ENCODE results near the gene ASAP3. TPM values are rescaled to one million over a fixed set of nuclear protein-coding genes. Genes with fewer than 3 reads are reported as not detected.

The ASAP3 gene
- total and polyA plus RNA-seq, 4 donors = 7.0 to 93.9 (median 21.1) TPM

DNA sequence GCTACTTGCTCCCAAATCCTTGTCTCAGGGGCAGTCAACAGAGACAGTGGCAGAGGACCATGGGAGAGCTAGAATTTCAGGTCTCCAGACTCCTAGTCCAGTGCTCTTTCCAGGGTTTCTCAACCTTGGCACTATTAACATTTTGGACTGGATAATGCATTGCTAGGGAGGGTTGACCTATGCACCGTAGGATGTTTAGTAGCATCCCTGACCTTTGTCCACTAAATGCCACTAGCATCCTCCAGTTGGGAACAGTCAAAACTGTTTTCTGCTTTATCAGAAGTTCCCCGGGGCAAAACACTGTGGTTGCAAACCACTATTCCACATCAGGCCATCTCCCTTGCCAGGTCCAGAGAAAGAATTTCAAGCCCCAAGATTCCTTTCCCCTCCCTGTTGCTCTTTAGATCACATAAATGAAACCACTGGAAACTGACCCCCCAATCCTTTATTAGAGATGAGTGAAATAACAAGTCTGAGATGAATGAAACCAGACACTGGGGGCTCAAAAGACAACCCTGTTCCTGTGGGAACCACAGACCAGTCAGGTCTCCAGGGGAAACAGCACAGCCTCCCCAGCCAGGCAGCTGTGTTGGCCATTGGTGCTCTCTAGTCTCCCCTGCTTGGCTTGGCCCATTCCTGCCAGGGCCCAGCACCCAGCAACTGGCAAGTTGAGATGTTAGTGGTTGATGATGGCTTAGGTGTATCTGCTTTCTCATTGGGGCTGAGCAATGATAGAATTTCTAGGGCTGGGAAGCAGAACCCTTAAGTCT, 55.7 kb downstream of the ASAP3 start:
- Histone ChIP-seq H3K27me3 (ENCODE audit: control insufficient read depth in 1 of 2, insufficient read depth in 2 of 2, low read length in 1 of 2) (no peaks in the 10 kb centered on the region), H3K9me3 (ENCODE audit: control insufficient read depth, low read length) (no peaks in the 10 kb centered on the region), H3K4me3 (ENCODE audit: low read length in 2 of 2) (no peak overlapping the region), H3K36me3 (ENCODE audit: control insufficient read depth in 1 of 2, insufficient read depth in 2 of 2, low read length in 1 of 2) (peaks cover 0 to 11% of the 10 kb centered on the region in 2 donors), H3K4me1 (ENCODE audit: control insufficient read depth in 1 of 2, insufficient read depth in 2 of 2, low read length in 2 of 2) (no peaks in the 10 kb centered on the region), H3K27ac (ENCODE audit: low read depth in 1 of 2, low read length in 2 of 2) (no peak overlapping the region)
- no peak for ATAC-seq (ENCODE audit: low FRiP score)
- no peak for DNase-seq
- intact Hi-C loops (cut with DNase I) = no loop called here
- WGBS, 2 donors = 86 to 90% methylated on average over 2 of the region's 2 CpGs

DNA sequence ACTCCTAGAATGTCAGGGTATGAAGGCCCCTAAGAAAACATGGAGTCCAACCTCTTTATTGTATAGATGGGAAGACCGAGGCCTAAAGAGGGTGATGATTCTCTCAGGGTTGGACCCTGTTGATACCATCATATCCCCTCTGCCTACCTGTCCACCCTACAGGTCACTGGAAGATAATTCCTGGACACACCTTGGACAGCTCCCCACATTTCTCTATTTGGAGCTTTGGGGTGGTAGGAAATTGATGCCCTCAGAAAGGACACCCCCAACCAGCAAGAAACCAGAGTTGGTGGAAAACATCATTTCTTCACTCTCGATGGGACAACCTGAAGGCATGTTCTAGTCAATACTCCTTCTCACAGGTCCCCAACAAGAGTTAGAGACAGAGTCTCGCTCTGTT, 56.4 kb downstream of the ASAP3 start:
- no peak overlapping the region for H3K27ac ChIP-seq (ENCODE audit: low read depth in 1 of 2, low read length in 2 of 2)
- H3K4me1 ChIP-seq (ENCODE audit: control insufficient read depth in 1 of 2, insufficient read depth in 2 of 2, low read length in 2 of 2) = no peaks in the 10 kb centered on the region
- ATAC-seq (ENCODE audit: low FRiP score) = no peak
- intact Hi-C loops (cut with DNase I) = no loop called here
- no peak overlapping the region for H3K4me3 ChIP-seq (ENCODE audit: low read length in 2 of 2)
- H3K27me3 ChIP-seq (ENCODE audit: control insufficient read depth in 1 of 2, insufficient read depth in 2 of 2, low read length in 1 of 2) = no peaks in the 10 kb centered on the region
- 96 to 99% methylated on average over 3 of the region's 3 CpGs for WGBS, 2 donors
- DNase-seq = no peak
- peaks cover 0 to 9% of the 10 kb centered on the region in 2 donors for H3K36me3 ChIP-seq (ENCODE audit: control insufficient read depth in 1 of 2, insufficient read depth in 2 of 2, low read length in 1 of 2)
- no peaks in the 10 kb centered on the region for H3K9me3 ChIP-seq (ENCODE audit: control insufficient read depth, low read length)

DNA sequence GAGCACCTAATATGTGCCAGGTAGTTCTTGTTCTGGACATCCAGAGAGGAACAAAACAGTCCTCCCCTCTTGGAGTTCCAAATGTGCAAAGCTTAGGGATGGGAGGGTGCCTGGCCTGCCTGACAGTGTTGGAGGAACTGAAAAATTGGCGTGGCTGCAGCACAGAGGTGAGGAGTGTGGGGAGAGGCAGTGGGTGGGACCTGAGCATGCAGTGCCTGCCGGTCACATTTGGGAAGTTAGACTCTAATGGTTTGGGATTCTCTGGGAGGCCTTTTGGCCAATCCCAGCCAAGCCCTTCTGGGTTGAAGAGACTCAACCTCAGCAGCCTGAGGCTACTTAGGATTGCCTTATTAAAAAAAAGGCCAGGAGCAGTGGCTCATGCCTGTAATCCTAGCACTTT, 57.2 kb downstream of the ASAP3 start:
- H3K4me1 ChIP-seq (ENCODE audit: control insufficient read depth in 1 of 2, insufficient read depth in 2 of 2, low read length in 2 of 2) = no peaks in the 10 kb centered on the region
- 85 to 90% methylated on average over 2 of the region's 2 CpGs for WGBS, 2 donors
- no peak overlapping the region for H3K27ac ChIP-seq (ENCODE audit: low read depth in 1 of 2, low read length in 2 of 2)
- intact Hi-C loops (cut with DNase I) = no loop called here
- ATAC-seq (ENCODE audit: low FRiP score) (no peak), DNase-seq (no peak)
- H3K4me3 ChIP-seq (ENCODE audit: low read length in 2 of 2) = no peak overlapping the region
- H3K36me3 ChIP-seq (ENCODE audit: control insufficient read depth in 1 of 2, insufficient read depth in 2 of 2, low read length in 1 of 2) = peaks cover 0 to 7% of the 10 kb centered on the region in 2 donors
- no peaks in the 10 kb centered on the region for H3K9me3 ChIP-seq (ENCODE audit: control insufficient read depth, low read length)
- H3K27me3 ChIP-seq (ENCODE audit: control insufficient read depth in 1 of 2, insufficient read depth in 2 of 2, low read length in 1 of 2) = no peaks in the 10 kb centered on the region

DNA sequence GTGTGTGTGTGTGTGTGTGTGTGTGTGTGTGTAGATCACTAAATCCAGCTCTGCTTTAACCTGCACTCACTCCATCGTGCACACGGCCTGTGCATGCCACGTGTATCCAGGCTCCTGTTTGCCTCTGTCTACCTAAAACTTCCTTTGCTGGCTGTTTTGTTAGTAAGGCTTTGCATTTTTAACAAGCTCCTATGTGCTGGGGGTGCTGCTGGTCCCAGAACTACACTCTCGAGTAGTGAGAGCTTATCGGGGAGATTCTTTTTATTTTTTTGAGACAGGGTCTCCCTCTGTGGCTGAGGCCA, 58.8 kb downstream of the ASAP3 start:
- Histone ChIP-seq H3K27ac (ENCODE audit: low read depth in 1 of 2, low read length in 2 of 2) (peak overlapping the region in 1 of 2 donors; percentile 16), H3K27me3 (ENCODE audit: control insufficient read depth in 1 of 2, insufficient read depth in 2 of 2, low read length in 1 of 2) (no peaks in the 10 kb centered on the region), H3K9me3 (ENCODE audit: control insufficient read depth, low read length) (no peaks in the 10 kb centered on the region), H3K4me1 (ENCODE audit: control insufficient read depth in 1 of 2, insufficient read depth in 2 of 2, low read length in 2 of 2) (no peaks in the 10 kb centered on the region), H3K4me3 (ENCODE audit: low read length in 2 of 2) (no peak overlapping the region), H3K36me3 (ENCODE audit: control insufficient read depth in 1 of 2, insufficient read depth in 2 of 2, low read length in 1 of 2) (peaks cover 0 to 3% of the 10 kb centered on the region in 2 donors)
- DNase-seq = no peak
- 8 to 12% methylated on average over 5 of the region's 5 CpGs for WGBS, 2 donors
- ATAC-seq (ENCODE audit: low FRiP score) = no peak
- intact Hi-C loops (cut with DNase I) = no loop called here

DNA sequence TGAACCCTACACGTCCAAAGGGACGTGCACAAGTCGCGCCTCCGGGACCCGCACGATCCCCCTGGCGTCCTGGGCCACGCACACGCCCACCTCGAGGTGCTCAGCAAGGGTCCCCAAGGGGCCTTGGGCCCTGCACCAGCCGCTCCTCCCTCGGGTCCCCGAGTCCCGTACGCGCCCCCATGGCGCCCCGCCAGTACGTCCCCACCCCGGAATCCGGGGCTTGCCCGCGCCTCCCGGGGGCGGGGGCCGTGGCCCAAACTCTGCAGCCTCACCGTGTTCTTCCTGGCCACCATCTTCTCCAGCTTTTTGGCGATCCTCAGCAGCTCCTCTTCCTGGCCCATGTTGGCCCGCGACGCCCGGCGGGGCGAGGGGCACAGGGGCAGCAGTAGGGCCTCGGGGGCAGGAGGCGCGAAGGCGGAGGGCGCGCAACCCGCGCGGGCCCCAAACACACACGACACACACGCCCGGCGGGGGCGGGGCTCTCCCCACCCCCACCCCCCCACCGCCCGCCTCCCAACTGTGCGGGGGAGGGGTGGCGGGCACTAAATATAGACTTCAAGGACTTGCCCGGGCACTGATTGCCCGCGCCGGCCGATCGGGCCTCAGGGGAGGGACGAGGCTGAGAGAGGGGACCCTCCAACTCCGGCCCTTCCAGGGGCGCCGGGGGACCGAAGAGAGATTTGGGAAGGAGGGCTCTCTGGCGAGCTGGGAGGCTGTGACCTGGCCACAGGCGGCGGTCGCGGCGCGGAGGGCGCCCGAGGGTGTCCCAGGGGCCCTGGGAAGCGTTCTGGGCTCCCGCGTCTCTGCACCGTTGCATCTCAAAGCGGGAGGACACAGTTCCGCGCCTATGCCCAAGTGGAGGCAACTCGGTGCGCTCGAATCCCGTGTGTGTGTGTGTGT, 59.4 kb downstream of the ASAP3 start, which contains the start of gene TCEA3:
Gene TCEA3, minus strand, starts transcription at position 456 of the 900 bp plus-strand sequence. Its CDS starts 115 bp downstream, at position 341.
- no peaks in the 10 kb centered on the region for H3K4me1 ChIP-seq (ENCODE audit: control insufficient read depth in 1 of 2, insufficient read depth in 2 of 2, low read length in 2 of 2)
- ATAC-seq (ENCODE audit: low FRiP score) (peak; percentile 70), DNase-seq (peak; percentile 69 to 83)

DNA sequence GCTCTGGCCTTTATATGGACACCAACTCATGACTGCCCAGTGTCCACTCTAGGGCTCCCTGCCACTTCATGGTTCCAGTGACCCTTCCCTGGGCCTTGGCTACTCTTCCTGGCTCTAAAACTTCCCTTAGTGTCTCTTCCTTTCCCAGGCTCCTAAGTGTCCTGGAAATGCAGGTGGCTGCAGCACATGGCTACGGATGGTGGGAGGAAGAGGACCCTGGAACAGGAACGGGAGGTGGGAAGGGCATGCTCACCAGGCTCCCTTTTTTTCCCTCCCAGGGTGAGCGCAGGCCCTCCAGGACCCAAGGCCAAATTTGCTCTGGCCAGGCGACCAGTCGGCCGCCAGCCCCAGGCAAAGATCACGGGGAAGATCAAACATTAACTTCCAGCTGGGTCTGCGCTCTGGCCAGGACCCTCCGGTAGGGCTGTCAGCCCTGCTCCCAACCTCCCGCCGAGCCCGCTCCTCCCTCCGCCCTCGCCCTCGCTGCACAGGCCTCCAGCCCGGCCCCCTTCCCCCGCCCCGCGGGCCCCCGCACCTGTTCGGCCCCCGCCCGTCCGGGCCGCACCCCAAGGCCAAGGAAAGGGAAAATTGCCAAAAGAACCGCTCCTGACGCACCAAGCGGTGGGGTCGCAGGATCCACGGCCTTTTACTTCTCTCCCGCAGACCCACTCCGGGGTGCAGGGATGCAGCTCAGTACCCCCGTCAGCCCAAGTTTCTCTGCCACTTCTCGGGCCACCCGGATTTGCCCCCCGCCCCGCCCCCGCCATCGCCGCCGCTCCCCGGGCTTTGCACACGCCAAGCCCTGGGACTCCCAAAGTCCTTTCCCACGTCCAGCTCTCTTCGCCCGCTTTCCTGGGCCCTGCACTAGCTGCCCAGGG, 60.3 kb downstream of the ASAP3 start:
- no peaks in the 10 kb centered on the region for H3K4me1 ChIP-seq (ENCODE audit: control insufficient read depth in 1 of 2, insufficient read depth in 2 of 2, low read length in 2 of 2)
- intact Hi-C loops (cut with DNase I) = loop anchor here (5.0 kb wide), 1 partner anchor 59 kb away; the partner anchor contains the start of gene ASAP3 (in 2 of the 2)
- peak overlapping the region; percentile 33 to 76 for H3K27ac ChIP-seq (ENCODE audit: low read depth in 1 of 2, low read length in 2 of 2)

More for the DNA sequence above, 59.4 kb downstream of the ASAP3 start, which contains the start of gene TCEA3:
- H3K27ac ChIP-seq (ENCODE audit: low read depth in 1 of 2, low read length in 2 of 2) = peak within 1 kb of the TSS; percentile 33 to 76
- intact Hi-C loops (cut with DNase I) = loop anchor here (5.0 kb wide), 1 partner anchor 58 kb away; the partner anchor contains the start of gene ASAP3 (in 2 of the 2)
- WGBS, 2 donors = 1% methylated on average over 37 to 84 of the region's 84 CpGs
- H3K4me3 ChIP-seq (ENCODE audit: low read length in 2 of 2) = peak within 1 kb of the TSS; percentile 65 to 96
- peaks cover 0 to 1% of the 10 kb centered on the region in 2 donors for H3K36me3 ChIP-seq (ENCODE audit: control insufficient read depth in 1 of 2, insufficient read depth in 2 of 2, low read length in 1 of 2)
- H3K27me3 ChIP-seq (ENCODE audit: control insufficient read depth in 1 of 2, insufficient read depth in 2 of 2, low read length in 1 of 2) = no peaks in the 10 kb centered on the region
- no peaks in the 10 kb centered on the region for H3K9me3 ChIP-seq (ENCODE audit: control insufficient read depth, low read length)

DNA sequence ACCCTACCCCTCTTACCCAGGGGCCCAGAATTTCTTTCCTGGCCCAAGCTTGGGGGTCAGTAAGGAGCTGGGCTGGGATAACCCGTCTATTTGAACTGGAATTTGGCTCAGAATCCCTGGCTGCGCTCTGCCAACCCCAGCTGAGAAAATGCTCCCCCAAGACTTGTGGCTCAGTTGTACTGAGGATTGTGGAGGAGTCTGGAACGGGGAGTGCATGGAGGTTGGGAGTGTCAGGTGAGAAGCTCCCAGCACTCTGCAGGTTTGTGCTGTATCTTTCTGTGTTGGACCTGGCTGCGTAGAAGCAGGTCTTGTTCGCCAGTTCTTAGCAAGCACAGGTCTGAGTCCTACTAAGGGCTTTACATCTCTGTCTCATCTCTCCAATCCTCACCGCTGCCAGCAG, 61.0 kb downstream of the ASAP3 start:
- H3K27ac ChIP-seq (ENCODE audit: low read depth in 1 of 2, low read length in 2 of 2) = peak overlapping the region in 1 of 2 donors; percentile 72
- H3K4me1 ChIP-seq (ENCODE audit: control insufficient read depth in 1 of 2, insufficient read depth in 2 of 2, low read length in 2 of 2) = no peaks in the 10 kb centered on the region
- intact Hi-C loops (cut with DNase I) = loop anchor here (5.0 kb wide), 1 partner anchor 59 kb away; the partner anchor contains the start of gene ASAP3 (in 2 of the 2)
- no peaks in the 10 kb centered on the region for H3K9me3 ChIP-seq (ENCODE audit: control insufficient read depth, low read length)
- no peak overlapping the region for H3K4me3 ChIP-seq (ENCODE audit: low read length in 2 of 2)
- H3K27me3 ChIP-seq (ENCODE audit: control insufficient read depth in 1 of 2, insufficient read depth in 2 of 2, low read length in 1 of 2) = no peaks in the 10 kb centered on the region
- DNase-seq (no peak), ATAC-seq (ENCODE audit: low FRiP score) (peak; percentile 24)
- H3K36me3 ChIP-seq (ENCODE audit: control insufficient read depth in 1 of 2, insufficient read depth in 2 of 2, low read length in 1 of 2) = no peaks in the 10 kb centered on the region
- 35 to 42% methylated on average over 6 of the region's 6 CpGs for WGBS, 2 donors

More for the DNA sequence above, 60.3 kb downstream of the ASAP3 start:
- peak overlapping the region; percentile 65 to 96 for H3K4me3 ChIP-seq (ENCODE audit: low read length in 2 of 2)
- H3K27me3 ChIP-seq (ENCODE audit: control insufficient read depth in 1 of 2, insufficient read depth in 2 of 2, low read length in 1 of 2) = no peaks in the 10 kb centered on the region
- H3K36me3 ChIP-seq (ENCODE audit: control insufficient read depth in 1 of 2, insufficient read depth in 2 of 2, low read length in 1 of 2) = no peaks in the 10 kb centered on the region
- ATAC-seq (ENCODE audit: low FRiP score) = peak; percentile 54
- H3K9me3 ChIP-seq (ENCODE audit: control insufficient read depth, low read length) = no peaks in the 10 kb centered on the region
- 1 to 2% methylated on average over 18 to 46 of the region's 46 CpGs for WGBS, 2 donors
- DNase-seq = peak in 1 of 2 donors; percentile 62
